ENCODE results near the gene DDI2. TPM values are rescaled to one million over a fixed set of nuclear protein-coding genes. Genes with fewer than 3 reads are reported as not detected.
"Not testable (repeated sequence)": the region's sequence is repeated elsewhere in the genome, so short reads cannot be mapped to it uniquely, and the experiment has no call there.

The DDI2 gene
- total RNA-seq, 3 donors from 2014 or later (not counting 1 experiment from before 2014, with no cell fraction given), result 27.3 to 39.8 (median 34.0) TPM

- intact Hi-C loops (cut with micrococcal nuclease), result no loop called here
- 95% methylated on average over 2 of the region's 2 CpGs for WGBS (ENCODE audit: insufficient coverage)
- H3K36me3 ChIP-seq (ENCODE audit: control insufficient read depth, insufficient read depth, low read length), result no peaks in the 10 kb centered on the region
- Mint-ChIP-seq H3K27ac (no peak overlapping the region), H3K36me3 (no peaks in the 10 kb centered on the region), H3K27me3 (ENCODE audit: low read depth in 2 of 2) (no peaks in the 10 kb centered on the region), H3K4me3 (no peak overlapping the region), H3K4me1 (peaks cover 14 to 39% of the 10 kb centered on the region in 2 donors), H3K9me3 (no peaks in the 10 kb centered on the region)
- peaks cover 21% of the 10 kb centered on the region for H3K4me1 ChIP-seq (ENCODE audit: control insufficient read depth, insufficient read depth, low read length)
- no peak for TF ChIP-seq CTCF (IDR thresholded peaks at IDR 0.05)
- ATAC-seq, result no peak
- no peaks in the 10 kb centered on the region for H3K27me3 ChIP-seq (ENCODE audit: control insufficient read depth, insufficient read depth, low read length)
- DNase-seq, result no peak
- H3K4me3 ChIP-seq (ENCODE audit: low read length), result no peak overlapping the region
- H3K27ac ChIP-seq (ENCODE audit: low read length), result peak overlapping the region; percentile 20
- no peaks in the 10 kb centered on the region for H3K9me3 ChIP-seq (ENCODE audit: control insufficient read depth, insufficient read depth, low read length)
These were observed 80.9 kb downstream of the DDI2 start for GRCh38 chr1:15698201-15698600.

- intact Hi-C loops (cut with micrococcal nuclease); H3K36me3 ChIP-seq (ENCODE audit: control insufficient read depth, insufficient read depth, low read length); H3K4me3 Mint-ChIP-seq; H3K4me3 ChIP-seq (ENCODE audit: low read length); H3K9me3 ChIP-seq (ENCODE audit: control insufficient read depth, insufficient read depth, low read length); H3K27ac ChIP-seq (ENCODE audit: low read length); ATAC-seq; H3K27ac Mint-ChIP-seq; H3K27me3 Mint-ChIP-seq (ENCODE audit: low read depth in 2 of 2); H3K27me3 ChIP-seq (ENCODE audit: control insufficient read depth, insufficient read depth, low read length); DNase-seq; H3K36me3 Mint-ChIP-seq; H3K9me3 Mint-ChIP-seq: not testable (repeated sequence)
- H3K4me1 Mint-ChIP-seq, result peaks cover 19 to 46% of the 10 kb centered on the region in 2 donors
- peaks cover 21% of the 10 kb centered on the region for H3K4me1 ChIP-seq (ENCODE audit: control insufficient read depth, insufficient read depth, low read length)
- 92% methylated on average over 3 of the region's 4 CpGs for WGBS (ENCODE audit: insufficient coverage)
These were observed 82.1 kb downstream of the DDI2 start for GRCh38 chr1:15699321-15699720.

DNA sequence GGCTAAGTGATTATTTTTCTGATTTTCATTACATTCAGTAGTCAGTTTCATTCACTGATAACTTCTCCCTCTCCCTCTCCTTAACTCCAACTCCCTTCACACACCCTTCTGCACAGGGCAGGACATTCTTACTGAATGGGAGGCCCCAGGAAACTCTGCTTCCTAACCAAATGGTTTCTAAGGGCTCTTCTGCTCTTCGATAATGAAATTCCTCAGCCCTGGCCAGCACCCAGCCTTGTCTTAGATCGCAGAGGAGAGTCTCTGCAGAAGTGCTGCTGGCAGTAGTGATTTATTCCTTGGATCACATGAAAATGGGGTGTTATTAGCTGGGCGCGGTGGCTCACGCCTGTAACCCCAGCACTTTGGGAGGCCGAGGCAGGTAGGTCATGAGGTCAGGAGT lies 83.2 kb downstream of the DDI2 start:
- no peaks in the 10 kb centered on the region for H3K9me3 ChIP-seq (ENCODE audit: control insufficient read depth, insufficient read depth, low read length)
- no peaks in the 10 kb centered on the region for H3K36me3 ChIP-seq (ENCODE audit: control insufficient read depth, insufficient read depth, low read length)
- no peaks in the 10 kb centered on the region for H3K36me3 Mint-ChIP-seq
- H3K4me3 ChIP-seq (ENCODE audit: low read length), result no peak overlapping the region
- ATAC-seq, result no peak
- H3K27me3 ChIP-seq (ENCODE audit: control insufficient read depth, insufficient read depth, low read length), result no peaks in the 10 kb centered on the region
- H3K9me3 Mint-ChIP-seq, result no peaks in the 10 kb centered on the region
- H3K27ac ChIP-seq (ENCODE audit: low read length), result no peak overlapping the region
- H3K27me3 Mint-ChIP-seq (ENCODE audit: low read depth in 2 of 2), result no peaks in the 10 kb centered on the region
- H3K27ac Mint-ChIP-seq, result peak overlapping the region in 1 of 2 donors; percentile 42
- no peak for TF ChIP-seq CTCF (IDR thresholded peaks at IDR 0.05)
- WGBS (ENCODE audit: insufficient coverage), result 96% methylated on average over 6 of the region's 6 CpGs
- peaks cover 19 to 43% of the 10 kb centered on the region in 2 donors for H3K4me1 Mint-ChIP-seq
- peaks cover 21% of the 10 kb centered on the region for H3K4me1 ChIP-seq (ENCODE audit: control insufficient read depth, insufficient read depth, low read length)
- H3K4me3 Mint-ChIP-seq, result no peak overlapping the region
- no peak for DNase-seq
- intact Hi-C loops (cut with micrococcal nuclease), result no loop called here

DNA sequence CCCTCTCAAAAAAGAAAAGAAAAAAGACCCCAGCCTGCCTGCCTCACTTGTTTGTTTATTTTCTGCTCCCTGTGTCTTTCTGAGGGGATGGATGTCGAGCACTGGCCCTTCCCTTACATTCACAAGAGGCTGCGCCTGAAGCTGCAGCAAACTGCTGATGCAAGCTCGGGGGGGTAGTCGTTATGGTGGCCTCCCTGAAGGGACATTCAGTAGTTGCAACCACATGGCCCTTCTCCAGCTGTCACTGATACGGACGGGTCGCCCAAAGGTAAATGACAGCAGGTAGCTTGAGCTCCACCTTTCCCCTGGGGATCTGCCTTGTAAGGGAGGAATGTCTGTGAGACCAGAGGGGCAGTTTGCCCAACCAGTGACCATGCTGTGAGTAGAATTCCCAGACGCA lies 84.5 kb downstream of the DDI2 start:
- Mint-ChIP-seq H3K9me3 (no peaks in the 10 kb centered on the region), H3K27me3 (ENCODE audit: low read depth in 2 of 2) (no peaks in the 10 kb centered on the region), H3K4me1 (peaks cover 18 to 41% of the 10 kb centered on the region in 2 donors)

More for the DNA sequence above, 84.5 kb downstream of the DDI2 start:
- ATAC-seq (no peak), DNase-seq (no peak)
- no peak overlapping the region for H3K27ac ChIP-seq (ENCODE audit: low read length)
- no peaks in the 10 kb centered on the region for H3K9me3 ChIP-seq (ENCODE audit: control insufficient read depth, insufficient read depth, low read length)
- H3K36me3 Mint-ChIP-seq, result no peaks in the 10 kb centered on the region
- intact Hi-C loops (cut with micrococcal nuclease), result no loop called here
- H3K27me3 ChIP-seq (ENCODE audit: control insufficient read depth, insufficient read depth, low read length), result no peaks in the 10 kb centered on the region
- H3K4me3 Mint-ChIP-seq, result no peak overlapping the region
- no peak for TF ChIP-seq CTCF (IDR thresholded peaks at IDR 0.05)
- no peaks in the 10 kb centered on the region for H3K36me3 ChIP-seq (ENCODE audit: control insufficient read depth, insufficient read depth, low read length)
- 91% methylated on average over 8 of the region's 8 CpGs for WGBS (ENCODE audit: insufficient coverage)
- no peak overlapping the region for H3K4me3 ChIP-seq (ENCODE audit: low read length)
- peaks cover 16% of the 10 kb centered on the region for H3K4me1 ChIP-seq (ENCODE audit: control insufficient read depth, insufficient read depth, low read length)
- no peak overlapping the region for H3K27ac Mint-ChIP-seq
